ENCODE results near the gene ST6GALNAC2. TPM values are rescaled to one million over a fixed set of nuclear protein-coding genes. Genes with fewer than 3 reads are reported as not detected.
"Not testable (repeated sequence)": the region's sequence is repeated elsewhere in the genome, so short reads cannot be mapped to it uniquely, and the experiment has no call there.

ST6GALNAC2 gene
- total RNA-seq, 2 experiments from 2014 or later: not detected

GRCh38 chr17:76577876-76578275, 7.8 kb downstream of the ST6GALNAC2 start:
- ChIA-PET CTCF (interaction anchor here (1.1 kb wide), 1 partner anchor 20 kb away, joined by 3 read pairs; no protein-coding TSS in a partner anchor), POLR2A (no interaction called here)

GRCh38 chr17:76576189-76576588, 9.5 kb downstream of the ST6GALNAC2 start:
- POLR2A ChIA-PET: no interaction called here
- CTCF ChIA-PET: interaction anchor here (0.7 to 1.5 kb wide), 2 partner anchors 45 to 62 kb away, joined by 3 read pairs; no protein-coding TSS in a partner anchor

- ChIA-PET POLR2A (no interaction called here), CTCF (interaction anchor here (1.5 kb wide), 1 partner anchor 62 kb away, joined by 3 read pairs; no protein-coding TSS in a partner anchor)
Observed at GRCh38 chr17:76575570-76575969, 10.1 kb downstream of the ST6GALNAC2 start.

- CTCF ChIA-PET: no interaction called here
- POLR2A ChIA-PET: no interaction called here
Observed at GRCh38 chr17:76574166-76574565, 11.5 kb downstream of the ST6GALNAC2 start.

- ChIA-PET CTCF (no interaction called here), POLR2A (no interaction called here)
Observed at GRCh38 chr17:76573096-76573495, 12.6 kb downstream of the ST6GALNAC2 start.

- POLR2A ChIA-PET: no interaction called here
Observed at GRCh38 chr17:76572201-76572910, 13.3 kb downstream of the ST6GALNAC2 start.

GRCh38 chr17:76570877-76571471, 14.7 kb downstream of the ST6GALNAC2 start:
- ChIA-PET CTCF (no interaction called here), POLR2A (interaction anchor here (0.5 kb wide), 1 partner anchor 162 kb away, joined by 3 read pairs; no protein-coding TSS in a partner anchor)

More at GRCh38 chr17:76572201-76572910, 13.3 kb downstream of the ST6GALNAC2 start:
- CTCF ChIA-PET: no interaction called here

- POLR2A ChIA-PET: interaction anchor here (0.5 kb wide), 2 partner anchors 93 to 162 kb away, joined by 3 to 7 read pairs; no protein-coding TSS in a partner anchor
Observed at GRCh38 chr17:76570457-76570856, 15.2 kb downstream of the ST6GALNAC2 start.

GRCh38 chr17:76569607-76570279, 15.9 kb downstream of the ST6GALNAC2 start:
- ChIA-PET CTCF (interaction anchor here (0.6 kb wide), 1 partner anchor 85 kb away, joined by 3 read pairs; no protein-coding TSS in a partner anchor), POLR2A (interaction anchor here (0.5 kb wide), 1 partner anchor 94 kb away, joined by 7 read pairs; no protein-coding TSS in a partner anchor)

More at GRCh38 chr17:76570457-76570856, 15.2 kb downstream of the ST6GALNAC2 start:
- CTCF ChIA-PET: no interaction called here

GRCh38 chr17:76568811-76569221, 16.8 kb downstream of the ST6GALNAC2 start:
- ChIA-PET POLR2A (interaction anchor here (0.9 kb wide), 1 partner anchor 11 kb away, joined by 4 read pairs; no protein-coding TSS in a partner anchor), CTCF (interaction anchor here (3.4 kb wide), 1 partner anchor 11 kb away, joined by 15 read pairs; no protein-coding TSS in a partner anchor)

- POLR2A ChIA-PET: interaction anchor here (0.6 to 2.0 kb wide), 4 partner anchors 10 to 48 kb away, joined by 3 to 11 read pairs (median 4); no protein-coding TSS in a partner anchor
- CTCF ChIA-PET: interaction anchor here (0.7 to 3.4 kb wide), 2 partner anchors 10 to 883 kb away, joined by 3 to 15 read pairs; no protein-coding TSS in a partner anchor
Observed at GRCh38 chr17:76567634-76568432, 17.8 kb downstream of the ST6GALNAC2 start.

GRCh38 chr17:76566988-76567431, 18.6 kb downstream of the ST6GALNAC2 start:
- POLR2A ChIA-PET: interaction anchor here (0.6 to 2.0 kb wide), 3 partner anchors 9 to 629 kb away, joined by 3 to 11 read pairs (median 4); no protein-coding TSS in a partner anchor
- CTCF ChIA-PET: interaction anchor here (0.7 to 3.4 kb wide), 4 partner anchors 9 to 884 kb away, joined by 3 to 15 read pairs (median 3); partner anchors contain the start of gene ST6GALNAC2

- POLR2A ChIA-PET: interaction anchor here (0.6 to 2.0 kb wide), 3 partner anchors 9 to 629 kb away, joined by 3 to 11 read pairs (median 4); no protein-coding TSS in a partner anchor
- CTCF ChIA-PET: interaction anchor here (0.8 to 3.4 kb wide), 3 partner anchors 9 to 44 kb away, joined by 3 to 15 read pairs (median 3); partner anchors contain the start of gene ST6GALNAC2
Observed at GRCh38 chr17:76566613-76566943, 19.1 kb downstream of the ST6GALNAC2 start.

GRCh38 chr17:76565728-76566612, 19.7 kb downstream of the ST6GALNAC2 start:
- ChIA-PET CTCF (interaction anchor here (0.8 to 3.4 kb wide), 3 partner anchors 8 to 43 kb away, joined by 3 to 15 read pairs (median 3); partner anchors contain the start of gene ST6GALNAC2), POLR2A (interaction anchor here (0.6 to 2.0 kb wide), 2 partner anchors 8 to 117 kb away, joined by 3 to 11 read pairs; no protein-coding TSS in a partner anchor)

GRCh38 chr17:76564991-76565727, 20.5 kb downstream of the ST6GALNAC2 start:
- POLR2A ChIA-PET, CTCF ChIA-PET: not testable (repeated sequence)

GRCh38 chr17:76563359-76563758, 22.3 kb downstream of the ST6GALNAC2 start:
- POLR2A ChIA-PET: interaction anchor here (0.6 to 0.7 kb wide), 2 partner anchors 13 to 915 kb away, joined by 3 to 4 read pairs; no protein-coding TSS in a partner anchor
- CTCF ChIA-PET: not testable (repeated sequence)

Data from activated CD8-positive, alpha-beta memory T cell treated with anti-CD3 and anti-CD28 coated beads for 36 hours (primary cell).